Smooth muscle cell (in vitro differentiated cells): ENCODE measurements around the gene RPL15. TPM values are rescaled to one million over a fixed set of nuclear protein-coding genes. Genes with fewer than 3 reads are reported as not detected.

ENCODE experiments used
- DNase-seq: peaks from one replicate; lab custom pipeline; 2025; ENCODE audit not compliant: unreplicated experiment; lab: John Stamatoyannopoulos, UW
- H2AFZ ChIP-seq: fragments of 200-600 bp; sonication (generic); 2 replicates; pipeline ENCODE4 v1.6.0; 2016; ENCODE audit warnings: antibody characterized with exemption, low read depth, mild to moderate bottlenecking
- H3F3A ChIP-seq: fragments of 200-600 bp; sonication (generic); 2 replicates; pipeline ENCODE4 v1.6.0; 2017; ENCODE audit warnings: antibody characterized with exemption, low read depth
- H3K27ac ChIP-seq: fragments of 200-600 bp; sonication (generic); 2 replicates; pipeline ENCODE4 v1.5.1; 2016; ENCODE audit warnings: low read depth, mild to moderate bottlenecking
- H3K27me3 ChIP-seq: fragments of 200-600 bp; sonication (generic); 2 replicates; pipeline ENCODE4 v1.6.1; 2016; ENCODE audit warnings: low read depth, mild to moderate bottlenecking
- H3K36me3 ChIP-seq: fragments of 200-600 bp; sonication (generic); 2 replicates; pipeline ENCODE4 v1.5.1; 2016; ENCODE audit warnings: low read depth
- H3K4me1 ChIP-seq: fragments of 200-600 bp; sonication (generic); 2 replicates; pipeline ENCODE4 v1.5.1; 2016; ENCODE audit warnings: low read depth
- H3K4me2 ChIP-seq: fragments of 200-600 bp; sonication (generic); 2 replicates; pipeline ENCODE4 v1.6.0; 2016; ENCODE audit warnings: mild to moderate bottlenecking
- H3K4me3 ChIP-seq: fragments of 200-600 bp; sonication (generic); 2 replicates; pipeline ENCODE4 v1.5.1; 2016; ENCODE audit warnings: mild to moderate bottlenecking
- H3K79me2 ChIP-seq: fragments of 200-600 bp; sonication (generic); 2 replicates; pipeline ENCODE4 v1.6.0; 2016; ENCODE audit warnings: low read depth, mild to moderate bottlenecking
- H3K9ac ChIP-seq: fragments of 200-600 bp; sonication (generic); 2 replicates; pipeline ENCODE4 v1.6.0; 2016; ENCODE audit warnings: low read depth
- H3K9me3 ChIP-seq: fragments of 200-600 bp; sonication (generic); replicated peaks from 2 replicates; pipeline ENCODE4 v1.5.1; 2016; ENCODE audit warnings: low read depth
- H4K20me1 ChIP-seq: fragments of 200-600 bp; sonication (generic); 2 replicates; pipeline ENCODE4 v1.6.0; 2016; ENCODE audit warnings: low read depth
- CTCF ChIP-seq: fragments of 200-600 bp; sonication (generic); IDR thresholded peaks from 2 replicates; pipeline ENCODE4 v1.5.1; 2017; ENCODE audit warnings: borderline replicate concordance, mild to moderate bottlenecking, antibody characterized with exemption; ENCODE audit not compliant: insufficient read depth, poor library complexity, severe bottlenecking
- WGBS: methylation state at CpG from one replicate; pipeline ENCODE4 v1.1.7; 2016; ENCODE audit warnings: low lambda C conversion rate; 5-methylcytosine and 5-hydroxymethylcytosine counted together
- polyA plus RNA-seq: library from polyadenylated mRNA; unstranded; fragments of >200 nt; fragmentation: Nextera tagmentation; extraction: Ambion mirVana; gene quantifications from 2 replicates; pipeline ENCODE4 v1.2.1, GENCODE V29; 2016
- total RNA-seq: library from RNA; depleted of rRNA; stranded (reverse); fragments of >200 nt; gene quantifications from 2 replicates; pipeline ENCODE4 v1.2.3, GENCODE V29; 2014

RPL15 gene
- total and polyA plus RNA-seq, 2 experiments from 2014 or later = 1,471 to 2,505 TPM

- Histone ChIP-seq H3K4me3 (no peak overlapping the region), H3K4me2 (no peak overlapping the region), H3K9me3 (no peaks in the 10 kb centered on the region), H4K20me1 (peaks cover 24% of the 10 kb centered on the region), H3K36me3 (peaks cover 7% of the 10 kb centered on the region), H3F3A (peaks cover 1% of the 10 kb centered on the region), H3K27ac (no peak overlapping the region), H3K9ac (no peak overlapping the region), H3K79me2 (peaks cover 9% of the 10 kb centered on the region), H3K27me3 (no peaks in the 10 kb centered on the region), H2AFZ (no peak overlapping the region), H3K4me1 (no peaks in the 10 kb centered on the region)
- DNase-seq = no peak
- TF ChIP-seq CTCF = no peak
- WGBS = 81% methylated on average over 8 of the region's 8 CpGs
Measured at GRCh38 chr3:23894254-23895061, 22.5 kb upstream of the RPL15 start.

- H3K4me2 ChIP-seq = no peak overlapping the region
- no peaks in the 10 kb centered on the region for H3K27me3 ChIP-seq
- H3K4me1 ChIP-seq = no peaks in the 10 kb centered on the region
Measured at GRCh38 chr3:23895181-23895580, 21.8 kb upstream of the RPL15 start.

GRCh38 chr3:23900744-23901143 lies 16.2 kb upstream of the RPL15 start:
- 76% methylated on average over 6 of the region's 6 CpGs for whole genome bisulfite sequencing
- no peak for DNase-seq
- Histone ChIP-seq H3K36me3 (peaks cover 17% of the 10 kb centered on the region), H3K4me2 (no peak overlapping the region), H3F3A (no peaks in the 10 kb centered on the region), H2AFZ (no peak overlapping the region), H3K79me2 (no peaks in the 10 kb centered on the region), H3K27me3 (no peaks in the 10 kb centered on the region), H4K20me1 (no peaks in the 10 kb centered on the region), H3K27ac (no peak overlapping the region), H3K9me3 (no peaks in the 10 kb centered on the region), H3K9ac (no peak overlapping the region), H3K4me1 (no peaks in the 10 kb centered on the region), H3K4me3 (no peak overlapping the region)
- TF ChIP-seq CTCF = no peak

More at GRCh38 chr3:23895181-23895580, 21.8 kb upstream of the RPL15 start:
- Histone ChIP-seq H3K79me2 (peaks cover 4% of the 10 kb centered on the region), H4K20me1 (peaks cover 20% of the 10 kb centered on the region), H3K36me3 (peaks cover 12% of the 10 kb centered on the region), H3F3A (no peaks in the 10 kb centered on the region), H2AFZ (no peak overlapping the region), H3K9ac (no peak overlapping the region), H3K4me3 (no peak overlapping the region), H3K9me3 (no peaks in the 10 kb centered on the region), H3K27ac (no peak overlapping the region)
- 92% methylated on average over 4 of the region's 4 CpGs for WGBS
- no peak for DNase-seq
- TF ChIP-seq CTCF = no peak

DNA sequence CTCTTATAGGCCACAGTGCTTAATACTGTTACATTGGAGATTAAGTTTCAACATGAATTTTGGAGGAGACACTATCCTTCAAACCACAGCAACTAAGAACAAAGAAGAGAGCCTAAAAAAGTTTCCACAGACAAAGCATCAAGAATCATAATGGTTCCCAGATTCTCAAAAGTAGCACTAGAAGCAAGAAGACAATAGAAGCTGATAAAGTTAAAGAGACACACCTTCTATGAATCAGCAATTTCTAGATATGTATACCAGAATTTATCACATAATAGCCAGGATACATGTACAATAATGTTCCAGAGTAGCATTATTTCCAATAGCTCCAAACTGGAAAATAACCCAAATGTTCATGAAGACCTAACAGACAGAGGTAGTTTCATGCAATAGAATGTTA lies 12.4 kb upstream of the RPL15 start:
- Histone ChIP-seq H3K9me3 (no peaks in the 10 kb centered on the region), H3K27ac (no peak overlapping the region), H3K9ac (no peak overlapping the region), H3K4me1 (no peaks in the 10 kb centered on the region), H3K36me3 (peaks cover 9% of the 10 kb centered on the region), H3K4me2 (no peak overlapping the region), H3F3A (no peaks in the 10 kb centered on the region), H3K4me3 (no peak overlapping the region), H4K20me1 (no peaks in the 10 kb centered on the region), H3K79me2 (no peaks in the 10 kb centered on the region), H2AFZ (no peak overlapping the region), H3K27me3 (no peaks in the 10 kb centered on the region)
- no peak for DNase-seq
- TF ChIP-seq CTCF = no peak
